ENCODE results near the gene CACNB2. TPM values are rescaled to one million over a fixed set of nuclear protein-coding genes. Genes with fewer than 3 reads are reported as not detected.

CACNB2 gene
- total RNA-seq, 1 experiment from 2014 or later, result not detected

DNA sequence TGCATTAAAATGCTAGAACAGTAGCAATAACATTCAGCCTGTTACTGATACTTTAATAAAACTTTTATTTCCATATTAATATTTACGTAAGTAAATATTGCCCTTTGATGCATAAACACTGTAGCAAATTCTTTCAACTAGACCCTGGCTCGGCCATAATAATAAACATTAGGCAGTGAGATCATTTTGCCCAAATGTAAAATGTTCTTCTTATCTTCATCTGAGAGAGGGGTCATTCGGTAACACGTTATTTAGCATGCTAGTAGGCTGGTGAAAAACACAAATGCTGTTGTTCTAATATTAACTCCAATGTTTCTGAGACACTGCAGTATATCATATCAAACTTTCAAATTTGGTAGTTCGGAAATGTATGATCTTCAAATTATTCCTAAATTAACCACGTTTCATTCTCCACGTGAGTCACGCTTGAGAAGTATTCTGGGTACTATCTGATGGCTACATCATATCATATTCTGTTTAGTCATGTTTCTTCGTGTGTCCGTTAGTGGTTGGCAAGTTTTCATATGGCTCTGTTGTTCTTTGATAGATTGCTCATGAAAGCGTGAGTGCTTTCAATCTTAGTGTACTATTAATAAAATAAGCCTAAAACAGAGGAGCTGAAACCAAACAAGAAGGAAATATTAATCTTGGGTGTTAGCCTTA is 365.4 kb downstream of the CACNB2 start:
- ChIA-PET CTCF (no interaction called here), POLR2A (no interaction called here)
- DNase-seq (ENCODE audit: low read depth, low spot score) (no peak), ATAC-seq (no peak)
- Histone ChIP-seq H3K27me3 (ENCODE audit: control insufficient read depth, insufficient read depth, low read length) (no peaks in the 10 kb centered on the region), H3K4me3 (ENCODE audit: low read depth in 2 of 2, low read length in 2 of 2) (no peak overlapping the region), H3K36me3 (ENCODE audit: control insufficient read depth, insufficient read depth, low read length) (no peaks in the 10 kb centered on the region), H3K4me1 (ENCODE audit: control insufficient read depth, insufficient read depth, low read length) (no peaks in the 10 kb centered on the region), H3K9me3 (ENCODE audit: control insufficient read depth, insufficient read depth, low read depth, low read length) (no peaks in the 10 kb centered on the region), H3K27ac (ENCODE audit: low read length) (no peak overlapping the region)
- no TSS peak for BruUV-seq (replicated peaks)
- in situ Hi-C loops (cut with HindIII; ENCODE audit: low pct_unique_long_range_greater_than_20kb, low sequenced_read_pairs) (no loop called here), intact Hi-C loops (cut with micrococcal nuclease; ENCODE audit: unreplicated experiment) (no loop called here)
- TF ChIP-seq, protein P1, sequence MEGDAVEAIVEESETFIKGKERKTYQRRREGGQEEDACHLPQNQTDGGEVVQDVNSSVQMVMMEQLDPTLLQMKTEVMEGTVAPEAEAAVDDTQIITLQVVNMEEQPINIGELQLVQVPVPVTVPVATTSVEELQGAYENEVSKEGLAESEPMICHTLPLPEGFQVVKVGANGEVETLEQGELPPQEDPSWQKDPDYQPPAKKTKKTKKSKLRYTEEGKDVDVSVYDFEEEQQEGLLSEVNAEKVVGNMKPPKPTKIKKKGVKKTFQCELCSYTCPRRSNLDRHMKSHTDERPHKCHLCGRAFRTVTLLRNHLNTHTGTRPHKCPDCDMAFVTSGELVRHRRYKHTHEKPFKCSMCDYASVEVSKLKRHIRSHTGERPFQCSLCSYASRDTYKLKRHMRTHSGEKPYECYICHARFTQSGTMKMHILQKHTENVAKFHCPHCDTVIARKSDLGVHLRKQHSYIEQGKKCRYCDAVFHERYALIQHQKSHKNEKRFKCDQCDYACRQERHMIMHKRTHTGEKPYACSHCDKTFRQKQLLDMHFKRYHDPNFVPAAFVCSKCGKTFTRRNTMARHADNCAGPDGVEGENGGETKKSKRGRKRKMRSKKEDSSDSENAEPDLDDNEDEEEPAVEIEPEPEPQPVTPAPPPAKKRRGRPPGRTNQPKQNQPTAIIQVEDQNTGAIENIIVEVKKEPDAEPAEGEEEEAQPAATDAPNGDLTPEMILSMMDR (IDR thresholded peaks at IDR 0.05), result no peak
- TF ChIP-seq TCF7L2 (IDR thresholded peaks at IDR 0.05; ENCODE audit: low read depth, low read length) (no peak), POLR2AphosphoS5 (IDR thresholded peaks at IDR 0.05; ENCODE audit: low read depth, low read length) (no peak), SIN3A (IDR thresholded peaks at IDR 0.05; ENCODE audit: borderline replicate concordance, insufficient read depth, low read depth, low read length) (no peak)
- TF ChIP-seq, protein P2, sequence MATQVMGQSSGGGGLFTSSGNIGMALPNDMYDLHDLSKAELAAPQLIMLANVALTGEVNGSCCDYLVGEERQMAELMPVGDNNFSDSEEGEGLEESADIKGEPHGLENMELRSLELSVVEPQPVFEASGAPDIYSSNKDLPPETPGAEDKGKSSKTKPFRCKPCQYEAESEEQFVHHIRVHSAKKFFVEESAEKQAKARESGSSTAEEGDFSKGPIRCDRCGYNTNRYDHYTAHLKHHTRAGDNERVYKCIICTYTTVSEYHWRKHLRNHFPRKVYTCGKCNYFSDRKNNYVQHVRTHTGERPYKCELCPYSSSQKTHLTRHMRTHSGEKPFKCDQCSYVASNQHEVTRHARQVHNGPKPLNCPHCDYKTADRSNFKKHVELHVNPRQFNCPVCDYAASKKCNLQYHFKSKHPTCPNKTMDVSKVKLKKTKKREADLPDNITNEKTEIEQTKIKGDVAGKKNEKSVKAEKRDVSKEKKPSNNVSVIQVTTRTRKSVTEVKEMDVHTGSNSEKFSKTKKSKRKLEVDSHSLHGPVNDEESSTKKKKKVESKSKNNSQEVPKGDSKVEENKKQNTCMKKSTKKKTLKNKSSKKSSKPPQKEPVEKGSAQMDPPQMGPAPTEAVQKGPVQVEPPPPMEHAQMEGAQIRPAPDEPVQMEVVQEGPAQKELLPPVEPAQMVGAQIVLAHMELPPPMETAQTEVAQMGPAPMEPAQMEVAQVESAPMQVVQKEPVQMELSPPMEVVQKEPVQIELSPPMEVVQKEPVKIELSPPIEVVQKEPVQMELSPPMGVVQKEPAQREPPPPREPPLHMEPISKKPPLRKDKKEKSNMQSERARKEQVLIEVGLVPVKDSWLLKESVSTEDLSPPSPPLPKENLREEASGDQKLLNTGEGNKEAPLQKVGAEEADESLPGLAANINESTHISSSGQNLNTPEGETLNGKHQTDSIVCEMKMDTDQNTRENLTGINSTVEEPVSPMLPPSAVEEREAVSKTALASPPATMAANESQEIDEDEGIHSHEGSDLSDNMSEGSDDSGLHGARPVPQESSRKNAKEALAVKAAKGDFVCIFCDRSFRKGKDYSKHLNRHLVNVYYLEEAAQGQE (IDR thresholded peaks at IDR 0.05; ENCODE audit: insufficient read depth in 1 of 2, low read depth in 2 of 2, low read length in 1 of 2), result no peak

DNA sequence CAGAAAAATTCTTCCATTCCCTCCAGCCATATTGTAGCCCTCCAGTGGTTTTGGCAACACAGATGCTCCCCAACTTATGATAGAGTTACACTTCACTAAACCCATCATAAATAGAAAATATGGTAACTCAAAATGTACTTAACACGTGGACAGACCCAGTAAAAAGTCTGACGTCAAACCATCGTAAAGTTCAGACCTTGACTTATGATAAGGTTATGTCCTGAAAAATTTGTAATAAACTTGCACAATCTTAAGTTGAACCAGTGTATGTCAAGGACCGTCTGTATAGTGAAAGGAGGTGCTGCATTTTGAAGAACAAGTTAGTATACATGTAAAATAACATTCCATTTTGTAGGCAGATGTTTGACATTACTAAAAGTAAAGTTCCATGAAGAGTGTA is 368.4 kb downstream of the CACNB2 start:
- BruUV-seq (replicated peaks), result no TSS peak

More for the DNA sequence above, 368.4 kb downstream of the CACNB2 start:
- DNase-seq (ENCODE audit: low read depth, low spot score), result no peak
- in situ Hi-C loops (cut with HindIII; ENCODE audit: low pct_unique_long_range_greater_than_20kb, low sequenced_read_pairs) (no loop called here), intact Hi-C loops (cut with micrococcal nuclease; ENCODE audit: unreplicated experiment) (no loop called here)
- no peak for ATAC-seq
- no peak overlapping the region for H3K27ac ChIP-seq (ENCODE audit: low read length)
- H3K36me3 ChIP-seq (ENCODE audit: control insufficient read depth, insufficient read depth, low read length), result no peaks in the 10 kb centered on the region
- no peaks in the 10 kb centered on the region; the same call in 1 of the 2 replicates for H3K27me3 ChIP-seq (ENCODE audit: control insufficient read depth, insufficient read depth, low read length)
- TF ChIP-seq, protein P2 (IDR thresholded peaks at IDR 0.05; ENCODE audit: insufficient read depth in 1 of 2, low read depth in 2 of 2, low read length in 1 of 2), result no peak
- TF ChIP-seq, protein P1 (IDR thresholded peaks at IDR 0.05), result no peak
- POLR2A ChIA-PET, result no interaction called here
- CTCF ChIA-PET, result no interaction called here
- no peaks in the 10 kb centered on the region for H3K4me1 ChIP-seq (ENCODE audit: control insufficient read depth, insufficient read depth, low read length)
- no peak overlapping the region for H3K4me3 ChIP-seq (ENCODE audit: low read depth in 2 of 2, low read length in 2 of 2)
- no peaks in the 10 kb centered on the region for H3K9me3 ChIP-seq (ENCODE audit: control insufficient read depth, insufficient read depth, low read depth, low read length)

Measured in Panc1 (cell line).